Left hindlimb (tissue), 1 donor: Measurements from ENCODE around the gene SEC23IP.
"Not testable (repeated sequence)": the region's sequence is repeated elsewhere in the genome, so short reads cannot be mapped to it uniquely, and the experiment has no call there.

Source experiments
- DNase-seq: peaks from one replicate; pipeline ENCODE4 v3.0.0-alpha.2; 2018

SEC23IP gene

GRCh38 chr10:119892188-119893065 is at the start of gene SEC23IP:
SEC23IP (plus strand) TSS chr10:119892730; CDS start chr10:119892783, 53 bp downstream.
- peak; percentile 96 for DNase-seq

- no peak for DNase-seq
Measured at GRCh38 chr10:119845656-119846055, 46.9 kb upstream of the SEC23IP start.

GRCh38 chr10:119849031-119849789 is 43.3 kb upstream of the SEC23IP start:
- DNase-seq: no peak

GRCh38 chr10:119849944-119850343 is 42.6 kb upstream of the SEC23IP start:
- DNase-seq: no peak

GRCh38 chr10:119852277-119852676 is 40.3 kb upstream of the SEC23IP start:
- DNase-seq: no peak

GRCh38 chr10:119852822-119853221 is 39.7 kb upstream of the SEC23IP start:
- DNase-seq: no peak

- DNase-seq: no peak
Measured at GRCh38 chr10:119853574-119853973, 39.0 kb upstream of the SEC23IP start.

- DNase-seq: no peak
Measured at GRCh38 chr10:119858063-119858462, 34.5 kb upstream of the SEC23IP start.

- DNase-seq: no peak
Measured at GRCh38 chr10:119859420-119860258, 32.9 kb upstream of the SEC23IP start.

GRCh38 chr10:119860866-119861607 is 31.5 kb upstream of the SEC23IP start:
- DNase-seq: no peak

GRCh38 chr10:119862524-119862923 is 30.0 kb upstream of the SEC23IP start:
- DNase-seq: no peak

- no peak for DNase-seq
Measured at GRCh38 chr10:119863951-119864565, 28.5 kb upstream of the SEC23IP start.

GRCh38 chr10:119865699-119866240 is 26.8 kb upstream of the SEC23IP start:
- no peak for DNase-seq

GRCh38 chr10:119867317-119867716 is 25.2 kb upstream of the SEC23IP start:
- no peak for DNase-seq

- DNase-seq: not testable (repeated sequence)
Measured at GRCh38 chr10:119869398-119869797, 23.1 kb upstream of the SEC23IP start.

- DNase-seq: peak; percentile 50
Measured at GRCh38 chr10:119871881-119872609, 20.5 kb upstream of the SEC23IP start.

GRCh38 chr10:119872610-119872859 is 20.0 kb upstream of the SEC23IP start, which contains the start of gene MCMBP:
MCMBP (minus strand) TSS chr10:119872843; CDS start chr10:119872584, 259 bp downstream.
- DNase-seq: no peak

GRCh38 chr10:119872860-119873681 is 19.5 kb upstream of the SEC23IP start:
- peak; percentile 92 for DNase-seq

GRCh38 chr10:119878524-119878923 is 14.0 kb upstream of the SEC23IP start:
- no peak for DNase-seq
